ENCODE measurements around the gene POLR2H. TPM values are rescaled to one million over a fixed set of nuclear protein-coding genes. Genes with fewer than 3 reads are reported as not detected.

POLR2H gene
- total RNA-seq, 1 donor from 2014 or later, result 26.0 TPM

DNA sequence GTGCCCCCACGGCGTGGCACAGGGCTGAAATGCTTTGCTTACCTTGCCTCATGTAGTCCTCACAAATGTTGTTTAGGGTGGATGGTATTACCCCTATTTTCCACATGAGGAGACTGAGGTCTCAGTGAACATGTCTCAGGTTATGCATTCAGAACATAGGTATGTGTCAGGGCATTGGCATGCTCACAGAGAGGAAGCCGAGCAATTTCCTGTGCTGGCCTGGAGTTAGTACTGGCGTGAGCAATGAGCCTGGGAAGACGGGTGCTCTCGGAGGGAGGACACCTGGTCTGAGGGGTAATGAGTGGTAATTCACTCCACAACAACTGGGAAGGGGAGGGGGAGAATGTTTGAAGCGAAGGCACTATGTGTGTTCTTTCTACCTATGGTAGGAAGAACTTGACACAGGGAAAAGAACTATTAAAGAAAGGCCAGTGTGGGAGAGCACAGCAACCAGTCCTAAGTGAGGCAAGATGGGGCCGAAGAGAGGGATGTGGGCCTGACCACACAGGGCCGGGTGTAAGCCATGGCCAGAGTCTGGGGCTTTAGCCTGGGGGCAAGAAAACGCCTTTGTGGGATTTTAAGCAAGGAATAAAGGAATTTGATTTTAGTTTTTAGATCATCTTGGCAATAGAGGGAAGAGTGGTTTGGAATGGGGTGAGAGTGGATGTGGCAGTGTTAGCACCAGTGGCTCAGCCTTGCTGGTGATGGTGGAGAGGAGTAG, 29.0 kb upstream of the POLR2H start:
- peak overlapping the region; percentile 74 to 97 for H3K27ac ChIP-seq
- intact Hi-C loops (cut with DNase I), result loop anchor here (10.0 kb wide), 1 partner anchor 698 kb away; the partner anchor contains the start of gene KLHL24
- no peak overlapping the region for H3K4me3 ChIP-seq

DNA sequence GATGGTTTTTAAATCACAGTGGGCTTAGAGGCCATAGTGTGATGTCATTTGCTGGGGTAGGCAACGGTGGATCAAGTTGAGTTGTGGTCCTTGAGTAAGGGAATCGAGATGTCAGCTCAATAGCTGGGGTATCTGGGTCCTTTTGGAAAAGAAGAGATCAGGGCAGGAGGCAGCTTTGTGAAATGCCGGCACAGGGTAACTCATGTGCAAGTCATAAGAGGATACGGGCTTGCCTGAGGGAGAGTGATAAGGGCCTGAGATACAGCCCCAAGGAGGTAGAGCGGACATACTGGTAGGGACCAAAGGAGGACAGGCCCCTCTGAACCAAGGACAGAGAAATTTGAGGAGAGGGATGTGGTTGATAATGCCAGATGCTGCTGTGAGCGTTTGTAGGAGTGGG, 28.3 kb upstream of the POLR2H start:
- H3K36me3 ChIP-seq, result peaks cover 64 to 70% of the 10 kb centered on the region in 2 donors
- peak overlapping the region; percentile 74 to 97 for H3K27ac ChIP-seq

More for the DNA sequence above, 29.0 kb upstream of the POLR2H start:
- no peaks in the 10 kb centered on the region for H3K27me3 ChIP-seq
- no peaks in the 10 kb centered on the region for H3K9me3 ChIP-seq
- H3K36me3 ChIP-seq, result peaks cover 70 to 77% of the 10 kb centered on the region in 2 donors
- DNase-seq (ENCODE audit: low spot score in 2 of 2), result no peak
- H3K4me1 ChIP-seq, result no peaks in the 10 kb centered on the region
- TF ChIP-seq, protein P1, sequence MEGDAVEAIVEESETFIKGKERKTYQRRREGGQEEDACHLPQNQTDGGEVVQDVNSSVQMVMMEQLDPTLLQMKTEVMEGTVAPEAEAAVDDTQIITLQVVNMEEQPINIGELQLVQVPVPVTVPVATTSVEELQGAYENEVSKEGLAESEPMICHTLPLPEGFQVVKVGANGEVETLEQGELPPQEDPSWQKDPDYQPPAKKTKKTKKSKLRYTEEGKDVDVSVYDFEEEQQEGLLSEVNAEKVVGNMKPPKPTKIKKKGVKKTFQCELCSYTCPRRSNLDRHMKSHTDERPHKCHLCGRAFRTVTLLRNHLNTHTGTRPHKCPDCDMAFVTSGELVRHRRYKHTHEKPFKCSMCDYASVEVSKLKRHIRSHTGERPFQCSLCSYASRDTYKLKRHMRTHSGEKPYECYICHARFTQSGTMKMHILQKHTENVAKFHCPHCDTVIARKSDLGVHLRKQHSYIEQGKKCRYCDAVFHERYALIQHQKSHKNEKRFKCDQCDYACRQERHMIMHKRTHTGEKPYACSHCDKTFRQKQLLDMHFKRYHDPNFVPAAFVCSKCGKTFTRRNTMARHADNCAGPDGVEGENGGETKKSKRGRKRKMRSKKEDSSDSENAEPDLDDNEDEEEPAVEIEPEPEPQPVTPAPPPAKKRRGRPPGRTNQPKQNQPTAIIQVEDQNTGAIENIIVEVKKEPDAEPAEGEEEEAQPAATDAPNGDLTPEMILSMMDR (IDR thresholded peaks at IDR 0.05), result no peak

DNA sequence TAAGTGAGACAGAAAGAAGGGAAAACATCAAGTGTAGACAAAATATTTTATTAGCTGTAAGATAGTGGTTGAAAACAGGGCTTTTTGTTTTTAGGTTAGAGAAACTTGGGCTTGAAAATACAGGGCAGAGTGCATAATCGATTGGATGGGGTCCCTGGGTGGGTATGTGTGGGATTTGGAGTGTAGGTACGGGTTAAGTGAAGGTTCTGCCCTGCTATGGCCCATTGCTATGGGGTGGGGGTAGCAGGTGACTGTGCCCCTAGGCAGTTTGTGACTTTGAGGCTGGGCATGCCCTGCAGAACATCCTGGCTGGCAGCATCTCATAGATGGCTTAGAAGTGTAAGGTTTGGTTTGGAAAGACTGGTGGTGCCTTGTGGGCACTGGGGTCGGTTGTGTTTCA, 27.8 kb upstream of the POLR2H start:
- Histone ChIP-seq H3K9me3 (no peaks in the 10 kb centered on the region), H3K4me1 (peaks cover 0 to 5% of the 10 kb centered on the region in 2 donors), H3K27ac (peak overlapping the region; percentile 17 to 97), H3K27me3 (no peaks in the 10 kb centered on the region), H3K36me3 (peaks cover 59 to 65% of the 10 kb centered on the region in 2 donors), H3K4me3 (no peak overlapping the region)
- DNase-seq (ENCODE audit: low spot score in 2 of 2), result no peak
- intact Hi-C loops (cut with DNase I), result loop anchor here (2.0 to 10.0 kb wide), 2 partner anchors 35 to 699 kb away; partner anchors contain the start of genes KLHL24 and PSMD2
- TF ChIP-seq, protein P1 (IDR thresholded peaks at IDR 0.05), result no peak

More for the DNA sequence above, 28.3 kb upstream of the POLR2H start:
- Histone ChIP-seq H3K9me3 (no peaks in the 10 kb centered on the region), H3K4me1 (peaks cover 0 to 5% of the 10 kb centered on the region in 2 donors), H3K4me3 (no peak overlapping the region), H3K27me3 (no peaks in the 10 kb centered on the region)
- intact Hi-C loops (cut with DNase I), result loop anchor here (10.0 kb wide), 1 partner anchor 698 kb away; the partner anchor contains the start of gene KLHL24
- DNase-seq (ENCODE audit: low spot score in 2 of 2), result no peak
- TF ChIP-seq, protein P1 (IDR thresholded peaks at IDR 0.05), result no peak

DNA sequence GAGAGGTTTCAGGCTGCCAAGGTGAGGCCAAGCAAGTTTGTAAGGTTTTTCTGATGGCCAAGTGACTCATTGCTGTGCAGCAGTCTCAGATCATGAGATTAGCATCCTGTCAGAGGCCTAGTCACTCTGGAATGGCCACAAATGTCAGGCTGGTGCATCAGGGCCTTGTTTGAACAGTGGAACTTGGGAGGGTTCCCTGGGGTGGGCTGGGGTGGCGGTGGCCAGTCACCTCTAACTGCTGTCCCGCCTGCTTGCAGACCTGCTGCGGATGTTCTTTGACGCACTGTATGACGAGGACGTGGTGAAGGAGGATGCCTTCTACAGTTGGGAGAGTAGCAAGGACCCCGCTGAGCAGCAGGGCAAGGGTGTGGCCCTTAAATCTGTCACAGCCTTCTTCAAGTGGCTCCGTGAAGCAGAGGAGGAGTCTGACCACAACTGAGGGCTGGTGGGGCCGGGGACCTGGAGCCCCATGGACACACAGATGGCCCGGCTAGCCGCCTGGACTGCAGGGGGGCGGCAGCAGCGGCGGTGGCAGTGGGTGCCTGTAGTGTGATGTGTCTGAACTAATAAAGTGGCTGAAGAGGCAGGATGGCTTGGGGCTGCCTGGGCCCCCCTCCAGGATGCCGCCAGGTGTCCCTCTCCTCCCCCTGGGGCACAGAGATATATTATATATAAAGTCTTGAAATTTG, 26.9 kb upstream of the POLR2H start:
- intact Hi-C loops (cut with DNase I), result loop anchor here (1.0 to 10.0 kb wide), 5 partner anchors 14 to 700 kb away; partner anchors contain the start of genes ABCF3, CLCN2, KLHL24 and POLR2H
- no peak for DNase-seq (ENCODE audit: low spot score in 2 of 2)
- Histone ChIP-seq H3K4me3 (no peak overlapping the region), H3K9me3 (no peaks in the 10 kb centered on the region), H3K27me3 (no peaks in the 10 kb centered on the region), H3K4me1 (peaks cover 6 to 13% of the 10 kb centered on the region in 2 donors), H3K36me3 (peaks cover 50 to 56% of the 10 kb centered on the region in 2 donors), H3K27ac (peak overlapping the region; percentile 97 to 99)
- TF ChIP-seq, protein P1 (IDR thresholded peaks at IDR 0.05), result no peak

DNA sequence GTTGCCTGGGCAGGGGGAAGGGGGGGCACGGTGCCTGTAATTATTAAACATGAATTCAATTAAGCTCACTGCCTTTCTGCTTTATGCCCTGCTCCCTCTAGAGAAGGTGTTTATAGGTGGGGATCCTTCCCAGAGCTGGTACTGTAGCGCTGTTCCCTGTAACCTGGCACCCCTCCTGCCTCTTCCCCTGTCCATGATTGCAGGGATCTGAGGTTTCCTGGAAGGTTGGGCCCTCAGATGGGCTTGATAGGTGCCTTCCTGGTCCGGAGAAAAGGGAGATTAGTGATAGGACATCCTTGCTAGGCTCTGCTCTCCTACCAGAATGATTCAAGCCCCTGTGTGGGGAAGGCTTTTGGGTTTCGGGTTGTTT, 26.2 kb upstream of the POLR2H start:
- no peaks in the 10 kb centered on the region for H3K27me3 ChIP-seq
- H3K36me3 ChIP-seq, result peaks cover 43 to 49% of the 10 kb centered on the region in 2 donors
- peak overlapping the region; percentile 88 to 96 for H3K4me3 ChIP-seq
- peak overlapping the region; percentile 97 to 99 for H3K27ac ChIP-seq
- intact Hi-C loops (cut with DNase I), result loop anchor here (1.0 to 10.0 kb wide), 5 partner anchors 15 to 700 kb away; partner anchors contain the start of genes ABCF3, CLCN2, KLHL24 and POLR2H
- peaks cover 7 to 16% of the 10 kb centered on the region in 2 donors for H3K4me1 ChIP-seq
- TF ChIP-seq, protein P1 (IDR thresholded peaks at IDR 0.05), result no peak
- H3K9me3 ChIP-seq, result no peaks in the 10 kb centered on the region
- no peak for DNase-seq (ENCODE audit: low spot score in 2 of 2)
